Measurements from ENCODE around the gene DMC1.
"Not testable (repeated sequence)": the region's sequence is repeated elsewhere in the genome, so short reads cannot be mapped to it uniquely, and the experiment has no call there.

DMC1 gene

GRCh38 chr22:38481162-38481870 lies 88.7 kb downstream of the DMC1 start:
- no peak for DNase-seq
- TF ChIP-seq POLR2A (IDR thresholded peaks at IDR 0.05; ENCODE audit: low read length), result no peak
- no peak for TF ChIP-seq GATA1 (IDR thresholded peaks at IDR 0.05; ENCODE audit: low read depth, low read length)

GRCh38 chr22:38479096-38479837 lies 90.7 kb downstream of the DMC1 start:
- TF ChIP-seq POLR2A (IDR thresholded peaks at IDR 0.05; ENCODE audit: low read length), result no peak
- TF ChIP-seq GATA1 (IDR thresholded peaks at IDR 0.05; ENCODE audit: low read depth, low read length), result no peak
- peak in 1 of 2 experiments; percentile 30 for DNase-seq

- DNase-seq, result peak in 1 of 2 experiments; percentile 41
- no peak for TF ChIP-seq GATA1 (IDR thresholded peaks at IDR 0.05; ENCODE audit: low read depth, low read length)
- peak; percentile 19 for TF ChIP-seq POLR2A (IDR thresholded peaks at IDR 0.05; ENCODE audit: low read length)
Measured at GRCh38 chr22:38477585-38477984, 92.4 kb downstream of the DMC1 start.

- TF ChIP-seq GATA1 (IDR thresholded peaks at IDR 0.05; ENCODE audit: low read depth, low read length) (no peak), POLR2A (IDR thresholded peaks at IDR 0.05; ENCODE audit: low read length) (no peak)
- DNase-seq, result no peak
Measured at GRCh38 chr22:38474003-38474607, 95.9 kb downstream of the DMC1 start.

- TF ChIP-seq POLR2A (IDR thresholded peaks at IDR 0.05; ENCODE audit: low read length) (no peak), GATA1 (IDR thresholded peaks at IDR 0.05; ENCODE audit: low read depth, low read length) (no peak)
Measured at GRCh38 chr22:38471237-38471636, 98.7 kb downstream of the DMC1 start.

GRCh38 chr22:38470179-38470578 lies 99.8 kb downstream of the DMC1 start:
- DNase-seq, result not testable (repeated sequence)

More at GRCh38 chr22:38471237-38471636, 98.7 kb downstream of the DMC1 start:
- no peak for DNase-seq

- no peak for DNase-seq
- TF ChIP-seq GATA1 (IDR thresholded peaks at IDR 0.05; ENCODE audit: low read depth, low read length) (no peak), POLR2A (IDR thresholded peaks at IDR 0.05; ENCODE audit: low read length) (no peak)
Measured at GRCh38 chr22:38469306-38469781, 100.6 kb downstream of the DMC1 start.

All from erythroblast (primary cell).